ENCODE measurements around the gene ELMO3.

The ELMO3 gene, protein sequence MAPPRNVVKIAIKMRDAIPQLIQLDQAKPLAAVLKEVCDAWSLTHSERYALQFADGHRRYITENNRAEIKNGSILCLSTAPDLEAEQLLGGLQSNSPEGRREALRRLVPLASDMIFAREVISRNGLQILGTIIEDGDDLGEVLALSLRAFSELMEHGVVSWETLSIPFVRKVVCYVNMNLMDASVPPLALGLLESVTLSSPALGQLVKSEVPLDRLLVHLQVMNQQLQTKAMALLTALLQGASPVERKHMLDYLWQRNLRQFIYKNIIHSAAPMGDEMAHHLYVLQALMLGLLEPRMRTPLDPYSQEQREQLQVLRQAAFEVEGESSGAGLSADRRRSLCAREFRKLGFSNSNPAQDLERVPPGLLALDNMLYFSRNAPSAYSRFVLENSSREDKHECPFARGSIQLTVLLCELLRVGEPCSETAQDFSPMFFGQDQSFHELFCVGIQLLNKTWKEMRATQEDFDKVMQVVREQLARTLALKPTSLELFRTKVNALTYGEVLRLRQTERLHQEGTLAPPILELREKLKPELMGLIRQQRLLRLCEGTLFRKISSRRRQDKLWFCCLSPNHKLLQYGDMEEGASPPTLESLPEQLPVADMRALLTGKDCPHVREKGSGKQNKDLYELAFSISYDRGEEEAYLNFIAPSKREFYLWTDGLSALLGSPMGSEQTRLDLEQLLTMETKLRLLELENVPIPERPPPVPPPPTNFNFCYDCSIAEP
- 1.3 to 16.4 (median 12.6) reads per million in 9 experiments for total RNA-seq

DNA sequence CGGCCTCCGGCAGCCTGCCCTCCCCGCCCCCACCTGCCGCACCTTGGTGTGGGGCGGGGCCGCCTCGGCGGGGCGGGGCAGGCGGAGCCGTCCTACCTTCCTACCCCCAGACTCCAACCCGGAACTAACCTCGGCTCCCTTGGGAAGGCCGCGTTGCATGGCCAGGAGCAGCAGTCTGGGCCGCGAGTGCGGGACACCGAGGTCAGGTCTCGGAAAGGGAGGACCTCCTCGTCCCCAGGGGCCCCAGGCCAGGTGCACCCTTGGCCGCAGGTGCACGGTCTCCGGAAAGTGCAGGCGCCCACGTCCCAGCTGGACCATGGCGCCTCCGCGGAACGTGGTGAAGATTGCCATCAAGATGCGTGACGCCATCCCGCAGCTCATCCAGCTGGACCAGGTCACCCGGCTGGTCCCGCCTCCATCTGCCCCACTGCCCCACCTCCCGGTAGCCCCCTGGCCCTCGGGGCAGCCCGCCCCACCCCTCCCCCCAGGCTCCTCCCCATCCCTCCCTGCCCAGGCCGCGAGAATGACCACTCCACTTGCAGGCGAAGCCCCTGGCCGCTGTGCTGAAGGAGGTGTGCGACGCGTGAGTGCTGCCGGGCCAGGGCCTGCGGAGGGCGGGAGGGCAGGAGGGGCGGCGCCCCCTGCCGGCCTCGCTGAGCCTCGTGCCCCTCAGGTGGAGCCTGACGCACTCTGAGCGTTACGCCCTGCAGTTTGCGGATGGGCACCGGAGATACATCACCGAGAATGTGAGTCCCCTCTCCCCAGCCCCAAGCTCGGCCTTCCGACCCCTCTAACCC, at the start of gene ELMO3:
Gene ELMO3 (plus strand): TSS at position 121 of the 797 bp plus-strand sequence. CDS start 196 bp downstream, at position 317.
- no peaks in the 10 kb centered on the region for H3K27me3 Mint-ChIP-seq
- H3K9me3 Mint-ChIP-seq: no peaks in the 10 kb centered on the region
- no peak within 1 kb of the TSS for H3K27ac Mint-ChIP-seq
- no peak for ATAC-seq (replicated peaks)
- H3K4me3 Mint-ChIP-seq: no peak within 1 kb of the TSS
- H3K4me1 Mint-ChIP-seq (ENCODE audit: low read depth in 2 of 2): peaks cover 17% of the 10 kb centered on the region in 2 donors
- H3K36me3 Mint-ChIP-seq (ENCODE audit: insufficient read depth): peaks cover 38% of the 10 kb centered on the region
- no peak for DNase-seq

DNA sequence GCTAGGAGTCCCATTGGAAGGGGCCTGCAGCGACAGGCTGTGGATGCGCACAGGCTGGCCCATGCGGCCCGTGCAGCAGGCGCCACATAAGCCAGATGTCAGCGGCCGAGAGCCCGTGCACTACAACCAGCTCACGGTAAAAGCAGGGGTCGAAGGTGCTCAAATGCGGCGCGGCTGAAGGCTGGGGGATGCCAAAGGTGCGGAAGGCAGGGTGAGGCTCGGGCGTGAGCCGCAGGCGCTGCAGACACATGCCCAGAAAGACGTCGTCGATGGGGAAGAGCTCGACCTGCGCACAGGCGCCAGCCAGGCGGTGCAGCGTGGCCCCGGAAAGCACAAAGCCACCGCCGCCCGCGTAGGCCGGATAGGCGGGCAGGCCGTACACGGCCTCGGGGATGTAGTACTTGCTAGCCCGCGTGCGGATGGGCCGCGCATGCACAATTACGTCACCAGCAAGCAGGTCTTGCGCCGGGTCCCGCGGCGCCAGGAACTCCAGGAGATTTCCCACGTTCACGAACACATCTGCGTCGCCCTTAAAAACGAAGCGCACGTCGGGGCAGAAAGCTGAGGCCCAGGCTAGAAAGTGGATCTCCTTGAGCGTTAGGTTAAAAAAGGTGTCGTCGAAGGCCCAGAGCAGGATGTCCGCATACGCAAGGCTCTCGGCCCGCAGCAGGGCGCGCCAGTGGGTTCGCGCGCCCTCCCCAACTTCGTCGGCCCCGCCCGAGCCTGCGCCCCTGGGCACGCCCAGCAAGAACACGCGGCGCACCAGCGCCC, 49.5 kb upstream of the ELMO3 start:
- DNase-seq: no peak
- Mint-ChIP-seq H3K9me3 (no peaks in the 10 kb centered on the region), H3K36me3 (ENCODE audit: insufficient read depth) (peaks cover 21% of the 10 kb centered on the region), H3K27ac (no peak overlapping the region), H3K27me3 (no peaks in the 10 kb centered on the region), H3K4me3 (peak overlapping the region; percentile 56 to 68), H3K4me1 (ENCODE audit: low read depth in 2 of 2) (peaks cover 22 to 23% of the 10 kb centered on the region in 2 donors)
- peak; percentile 43 for ATAC-seq (replicated peaks)

DNA sequence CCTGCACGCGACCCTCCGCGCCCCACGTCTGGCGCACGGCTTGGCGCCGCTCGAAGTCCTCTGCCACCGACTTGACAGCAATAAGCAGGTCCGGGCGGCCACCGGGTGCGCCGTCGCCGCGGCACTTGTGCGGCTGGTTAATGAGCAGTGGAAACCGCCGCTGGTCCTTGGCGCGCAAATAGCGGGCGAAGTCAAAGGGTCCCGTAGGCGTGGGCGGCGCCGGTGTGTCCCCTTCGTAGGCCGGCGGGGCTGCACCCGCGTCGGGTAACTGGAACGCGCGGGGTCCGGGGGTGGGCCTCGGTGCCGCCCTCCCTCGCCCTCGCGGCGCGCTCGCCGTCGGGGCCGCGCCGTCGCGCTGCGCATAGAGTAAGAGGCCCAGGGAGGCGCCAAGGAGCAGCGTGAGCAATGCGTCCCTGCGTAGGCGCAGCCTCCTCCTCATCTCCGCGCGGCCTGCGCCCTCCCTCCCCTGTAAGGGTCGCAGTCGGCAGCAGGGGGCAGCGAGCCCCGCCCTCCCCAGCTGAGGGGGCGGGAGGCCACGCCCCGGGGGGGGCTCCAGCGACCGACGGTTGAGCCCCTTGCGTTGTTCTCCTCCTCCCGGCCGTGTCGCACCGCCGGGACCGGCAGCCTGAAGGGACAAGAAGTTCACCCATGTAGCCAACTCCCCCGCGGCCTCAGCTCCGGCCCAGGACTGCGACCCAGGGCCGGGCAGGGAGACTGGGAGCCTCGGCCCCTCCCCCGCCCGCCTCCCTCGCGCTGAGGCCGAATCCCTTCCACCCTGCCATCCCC, 48.7 kb upstream of the ELMO3 start:
- ATAC-seq (replicated peaks) (peak; percentile 72), DNase-seq (peak in 1 of 3 experiments; percentile 24)
- peaks cover 17% of the 10 kb centered on the region for H3K36me3 Mint-ChIP-seq (ENCODE audit: insufficient read depth)
- no peak overlapping the region for H3K27ac Mint-ChIP-seq
- H3K27me3 Mint-ChIP-seq: no peaks in the 10 kb centered on the region
- H3K9me3 Mint-ChIP-seq: no peaks in the 10 kb centered on the region
- peak overlapping the region; percentile 81 to 82 for H3K4me3 Mint-ChIP-seq
- H3K4me1 Mint-ChIP-seq (ENCODE audit: low read depth in 2 of 2): peaks cover 23 to 24% of the 10 kb centered on the region in 2 donors

DNA sequence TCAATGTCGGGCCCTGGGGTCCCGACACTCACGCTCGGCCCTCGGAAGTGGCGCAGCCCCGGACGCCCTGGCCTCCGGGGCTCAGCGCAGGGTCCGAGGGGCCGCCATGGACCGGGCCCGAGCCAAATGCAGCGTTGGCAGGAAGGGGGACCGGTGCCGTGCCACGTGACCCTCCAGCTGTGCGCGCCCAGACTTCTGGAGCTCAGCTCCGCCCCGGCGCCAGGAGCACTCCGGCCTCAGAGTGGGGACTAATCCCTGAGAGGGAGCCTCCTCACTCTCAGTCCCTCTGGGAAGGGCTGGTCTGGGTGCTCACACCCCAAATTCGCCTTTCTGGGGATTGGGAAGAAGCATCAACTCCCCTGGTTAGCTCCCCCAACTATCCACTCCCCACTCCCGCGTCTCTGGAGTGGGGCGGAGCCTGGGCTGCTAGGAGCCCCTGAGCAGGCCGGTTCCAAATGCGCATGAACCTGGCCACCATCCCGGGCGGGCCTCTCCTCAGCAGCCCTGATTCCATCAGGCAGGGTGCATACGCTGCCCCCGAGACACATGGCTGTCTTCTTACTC, 48.0 kb upstream of the ELMO3 start, which contains the start of gene B3GNT9:
Gene B3GNT9 (minus strand): TSS at position 166 of the 564 bp plus-strand sequence. CDS start 513 bp downstream, outside the sequence.
- peak; percentile 27 for ATAC-seq (replicated peaks)
- Mint-ChIP-seq H3K27ac (peak within 1 kb of the TSS in 1 of 2 donors; percentile 57), H3K36me3 (ENCODE audit: insufficient read depth) (peaks cover 16% of the 10 kb centered on the region), H3K9me3 (no peaks in the 10 kb centered on the region), H3K4me1 (ENCODE audit: low read depth in 2 of 2) (peaks cover 25 to 28% of the 10 kb centered on the region in 2 donors), H3K27me3 (no peaks in the 10 kb centered on the region), H3K4me3 (peak within 1 kb of the TSS; percentile 81 to 82)
- DNase-seq: no peak

DNA sequence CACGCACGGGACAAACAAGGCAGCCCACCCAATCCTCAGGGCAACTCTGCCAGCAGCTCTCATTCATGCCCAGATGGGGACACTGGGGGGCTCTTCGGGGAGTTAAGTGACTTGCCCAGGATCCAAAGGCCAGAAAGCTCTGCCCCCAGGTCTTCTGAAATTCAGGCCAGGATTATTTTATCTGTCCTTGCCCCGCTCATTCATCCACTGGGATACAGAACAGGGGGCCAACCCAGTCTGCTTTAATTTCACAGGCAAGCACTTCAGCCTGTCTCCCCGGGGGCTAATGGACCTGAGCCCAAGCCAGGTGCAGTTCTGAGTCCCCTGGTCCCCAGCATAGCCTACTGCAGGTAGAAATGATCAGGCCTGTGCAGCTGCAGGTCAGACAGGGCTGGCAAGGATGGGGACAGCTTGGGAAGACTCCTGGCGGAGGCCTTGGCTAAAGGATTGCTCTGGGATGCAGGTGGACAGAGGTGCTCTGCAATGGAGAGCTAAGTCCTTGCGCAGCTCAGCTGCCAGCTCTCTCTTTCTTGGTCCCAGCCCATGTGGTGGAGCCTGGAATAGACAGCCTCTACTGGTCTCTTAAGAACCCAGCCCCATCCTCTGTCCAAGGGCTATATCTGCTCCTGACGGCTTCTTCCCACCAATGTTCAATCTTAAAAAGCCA, 47.4 kb upstream of the ELMO3 start:
- Mint-ChIP-seq H3K9me3 (no peaks in the 10 kb centered on the region), H3K27ac (peak overlapping the region in 1 of 2 donors; percentile 57), H3K4me1 (ENCODE audit: low read depth in 2 of 2) (peaks cover 32 to 34% of the 10 kb centered on the region in 2 donors), H3K27me3 (no peaks in the 10 kb centered on the region), H3K4me3 (peak overlapping the region; percentile 81 to 82), H3K36me3 (ENCODE audit: insufficient read depth) (peaks cover 20% of the 10 kb centered on the region)
- DNase-seq (no peak), ATAC-seq (replicated peaks) (no peak)

DNA sequence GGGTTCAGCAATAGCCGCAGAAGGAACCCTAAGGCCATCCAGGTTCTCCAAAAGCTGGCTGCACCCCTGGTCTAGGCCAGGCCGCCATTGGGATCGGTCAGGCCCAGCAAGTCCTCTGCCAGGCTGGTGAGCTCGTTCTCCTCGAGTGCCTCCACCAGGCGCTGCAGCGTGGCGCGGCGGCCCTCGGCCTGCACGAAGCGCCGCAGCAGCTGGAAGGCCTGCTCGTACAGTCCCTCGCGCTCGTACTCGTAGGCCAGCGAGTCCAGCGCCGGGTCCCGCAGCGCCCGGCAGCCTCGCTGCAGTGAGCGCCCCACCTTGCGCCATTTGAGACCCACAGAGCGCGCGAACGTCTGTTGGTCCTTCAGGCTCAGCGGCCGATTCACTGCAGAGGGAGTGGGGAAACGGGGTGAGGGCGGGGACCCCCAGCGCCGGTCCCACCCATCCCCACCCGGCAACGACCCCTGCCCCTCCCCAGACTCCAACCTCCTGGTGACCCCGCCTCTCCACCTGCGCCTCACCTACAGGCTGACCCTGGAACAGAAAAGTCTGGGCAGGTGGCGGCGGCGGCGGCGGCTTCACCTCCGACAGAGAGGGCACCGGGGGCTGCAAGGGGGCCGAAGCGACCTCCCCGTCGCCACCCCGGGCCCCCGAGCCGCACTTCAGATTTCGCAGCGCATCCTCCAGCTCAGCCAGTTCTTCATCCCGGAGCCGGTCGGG, 44.2 kb upstream of the ELMO3 start:
- Mint-ChIP-seq H3K27me3 (no peaks in the 10 kb centered on the region), H3K9me3 (no peaks in the 10 kb centered on the region), H3K27ac (no peak overlapping the region), H3K36me3 (ENCODE audit: insufficient read depth) (peaks cover 37% of the 10 kb centered on the region), H3K4me1 (ENCODE audit: low read depth in 2 of 2) (peaks cover 55% of the 10 kb centered on the region in 2 donors), H3K4me3 (peak overlapping the region; percentile 76 to 77)
- DNase-seq: no peak
- ATAC-seq (replicated peaks): no peak

DNA sequence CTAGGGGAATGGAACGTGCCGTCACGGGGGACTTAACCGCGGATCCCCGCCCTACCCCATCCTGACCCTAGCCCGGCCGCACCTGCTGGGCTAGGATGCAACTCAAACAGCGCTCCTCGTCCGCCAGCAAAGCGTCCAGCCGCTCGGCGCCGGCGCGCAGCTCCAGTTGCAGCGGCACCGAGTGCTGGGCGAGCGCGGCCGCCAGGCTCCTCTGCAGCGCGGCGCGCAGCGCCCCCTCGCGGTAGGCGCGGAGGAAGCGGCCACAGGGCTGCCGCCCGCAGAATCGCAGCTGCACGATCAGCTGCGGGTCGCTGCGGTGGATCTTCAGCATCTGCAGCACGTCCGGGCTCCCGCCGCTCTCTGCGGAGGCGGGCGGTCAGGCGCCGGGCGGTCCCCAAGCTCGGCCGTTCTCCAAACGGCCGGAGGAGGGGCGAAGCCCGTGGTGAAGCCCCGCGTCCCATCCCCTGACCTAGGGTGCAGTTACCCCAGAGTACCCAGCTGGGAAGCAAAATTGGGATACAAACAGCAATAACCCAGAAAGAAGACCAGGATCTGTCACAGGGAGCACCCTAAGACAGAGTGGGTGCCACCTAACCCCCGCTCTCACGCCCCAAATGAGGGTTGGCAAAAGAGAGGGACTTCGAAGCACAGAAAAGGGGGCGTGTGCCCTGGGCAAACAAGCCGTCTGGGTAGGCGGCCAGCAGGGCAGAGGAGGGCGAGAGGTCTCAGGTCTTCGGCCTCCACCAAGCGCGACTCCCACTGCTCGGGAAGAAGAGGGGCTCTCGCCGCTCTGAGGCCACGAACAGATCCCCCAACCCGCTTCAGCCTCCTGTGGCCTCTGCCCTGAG, 43.4 kb upstream of the ELMO3 start:
- H3K27ac Mint-ChIP-seq: peak overlapping the region; percentile 16 to 60

DNA sequence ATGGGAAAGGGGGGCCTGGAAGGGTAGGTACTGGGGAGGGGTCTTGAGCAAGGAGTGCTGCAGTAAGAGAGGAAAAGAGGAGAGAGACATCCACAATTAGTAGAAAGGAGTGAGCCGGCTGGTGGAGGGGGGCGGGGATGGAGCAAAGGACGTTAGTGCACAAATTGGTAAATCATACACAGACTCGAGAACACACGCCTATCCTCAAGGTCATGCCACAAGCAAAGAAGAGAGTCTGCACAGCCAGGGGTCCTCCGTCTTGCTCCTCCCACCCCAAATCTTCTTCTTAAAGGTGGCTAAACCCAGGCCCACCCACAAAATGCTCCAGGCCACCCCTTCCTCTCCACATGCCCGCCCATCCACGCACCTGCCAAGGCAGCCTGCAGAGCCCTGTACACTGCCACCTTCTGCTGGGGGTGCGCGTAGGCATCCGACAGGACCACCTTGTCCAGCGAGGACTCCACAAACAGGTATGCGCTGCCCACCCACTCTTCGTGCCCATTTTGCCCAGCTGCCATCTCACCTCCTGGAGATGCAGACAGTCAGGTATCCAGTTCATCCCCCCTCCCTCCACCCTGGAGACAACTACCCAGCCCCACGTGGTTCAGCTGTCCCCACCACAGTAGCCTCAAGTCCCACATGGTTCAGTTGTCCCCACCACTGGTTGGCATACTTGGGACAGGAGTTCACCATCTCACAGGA, 42.6 kb upstream of the ELMO3 start:
- H3K27me3 Mint-ChIP-seq: peaks cover 4 to 7% of the 10 kb centered on the region in 2 donors
- peaks cover 54 to 59% of the 10 kb centered on the region in 2 donors for H3K4me1 Mint-ChIP-seq (ENCODE audit: low read depth in 2 of 2)
- ATAC-seq (replicated peaks) (no peak), DNase-seq (no peak)
- H3K36me3 Mint-ChIP-seq (ENCODE audit: insufficient read depth): peaks cover 47% of the 10 kb centered on the region
- H3K27ac Mint-ChIP-seq: peak overlapping the region in 1 of 2 donors; percentile 98
- H3K4me3 Mint-ChIP-seq: peak overlapping the region; percentile 57 to 77
- H3K9me3 Mint-ChIP-seq: no peaks in the 10 kb centered on the region

More for the DNA sequence above, 43.4 kb upstream of the ELMO3 start:
- peak; percentile 69 to 80 (median 73) for DNase-seq
- H3K4me3 Mint-ChIP-seq: peak overlapping the region; percentile 76 to 77
- no peaks in the 10 kb centered on the region for H3K9me3 Mint-ChIP-seq
- peaks cover 55 to 57% of the 10 kb centered on the region in 2 donors for H3K4me1 Mint-ChIP-seq (ENCODE audit: low read depth in 2 of 2)
- peak; percentile 39 for ATAC-seq (replicated peaks)
- no peaks in the 10 kb centered on the region for H3K27me3 Mint-ChIP-seq
- H3K36me3 Mint-ChIP-seq (ENCODE audit: insufficient read depth): peaks cover 40% of the 10 kb centered on the region

DNA sequence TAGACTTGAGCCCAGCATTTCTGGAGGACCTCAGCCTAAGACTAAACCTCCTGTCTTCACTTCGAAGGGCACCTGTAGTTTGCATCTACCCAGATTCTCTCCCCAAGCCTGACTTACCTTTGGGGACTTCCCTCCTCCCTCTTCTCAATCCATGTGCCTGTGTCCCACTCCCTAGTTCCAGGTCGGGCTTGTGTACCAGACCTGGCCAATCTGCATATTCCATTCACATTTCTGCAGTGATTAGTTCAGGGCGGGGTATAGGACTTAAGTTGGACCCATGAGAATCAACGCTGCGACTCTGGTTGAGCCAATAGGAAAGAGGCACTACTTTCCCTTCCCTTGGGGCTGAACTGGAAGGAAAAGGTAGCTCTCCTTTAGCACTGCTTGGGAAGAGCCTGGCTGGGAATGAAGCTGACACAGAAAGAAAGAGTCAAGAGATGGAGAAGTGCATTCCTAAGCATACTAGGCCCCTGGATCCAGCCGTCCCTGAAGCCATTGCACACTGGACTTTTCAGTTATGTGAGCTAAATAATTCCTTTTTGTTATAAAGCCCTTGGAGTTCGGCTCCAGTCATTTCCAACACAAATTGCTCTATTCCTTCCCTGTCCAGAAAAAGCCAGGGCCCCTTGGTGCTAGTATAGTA, 41.7 kb upstream of the ELMO3 start:
- H3K9me3 Mint-ChIP-seq: no peaks in the 10 kb centered on the region
- peaks cover 50 to 55% of the 10 kb centered on the region in 2 donors for H3K4me1 Mint-ChIP-seq (ENCODE audit: low read depth in 2 of 2)
- H3K27me3 Mint-ChIP-seq: peaks cover 4 to 16% of the 10 kb centered on the region in 2 donors
- no peak for DNase-seq
- H3K27ac Mint-ChIP-seq: peak overlapping the region; percentile 97 to 98
- H3K36me3 Mint-ChIP-seq (ENCODE audit: insufficient read depth): peaks cover 53% of the 10 kb centered on the region
- ATAC-seq (replicated peaks): no peak
- peak overlapping the region; percentile 79 to 87 for H3K4me3 Mint-ChIP-seq
